UCSD-AML1 (cell line): Measurements from ENCODE around the gene DPP10.

Source experiments
- DNase-seq: peaks from one replicate; lab custom pipeline; 2025; ENCODE audit not compliant: unreplicated experiment; lab: John Stamatoyannopoulos, UW

Gene DPP10

GRCh38 chr2:114789989-114790388, 347.5 kb downstream of the DPP10 start:
- DNase-seq, result no peak

DNA sequence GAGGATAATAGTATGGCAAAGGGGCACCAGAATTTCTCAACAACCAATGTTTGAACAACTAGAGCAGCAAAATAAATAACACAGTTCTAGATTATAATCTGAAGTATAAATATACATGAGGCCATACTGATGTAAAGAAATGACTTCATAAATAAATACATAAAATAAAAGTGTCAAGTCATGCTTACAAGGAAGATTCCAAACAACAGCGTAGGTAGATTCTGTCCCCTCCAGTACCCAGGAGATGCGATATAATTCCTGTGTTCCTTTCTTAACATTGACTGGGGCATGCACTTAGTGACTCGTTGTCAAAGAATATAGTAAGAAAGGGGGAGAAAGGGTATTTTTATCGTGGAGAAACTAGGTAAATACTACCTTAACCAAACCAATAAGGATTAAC, 355.1 kb downstream of the DPP10 start:
- DNase-seq, result no peak

- DNase-seq, result no peak
Measured at GRCh38 chr2:114797942-114798341, 355.5 kb downstream of the DPP10 start.

GRCh38 chr2:114800371-114800770, 357.9 kb downstream of the DPP10 start:
- no peak for DNase-seq

- no peak for DNase-seq
Measured at GRCh38 chr2:114805195-114805594, 362.8 kb downstream of the DPP10 start.

- no peak for DNase-seq
Measured at GRCh38 chr2:114810092-114810491, 367.7 kb downstream of the DPP10 start.

- DNase-seq, result no peak
Measured at GRCh38 chr2:114812261-114812660, 369.8 kb downstream of the DPP10 start.

DNA sequence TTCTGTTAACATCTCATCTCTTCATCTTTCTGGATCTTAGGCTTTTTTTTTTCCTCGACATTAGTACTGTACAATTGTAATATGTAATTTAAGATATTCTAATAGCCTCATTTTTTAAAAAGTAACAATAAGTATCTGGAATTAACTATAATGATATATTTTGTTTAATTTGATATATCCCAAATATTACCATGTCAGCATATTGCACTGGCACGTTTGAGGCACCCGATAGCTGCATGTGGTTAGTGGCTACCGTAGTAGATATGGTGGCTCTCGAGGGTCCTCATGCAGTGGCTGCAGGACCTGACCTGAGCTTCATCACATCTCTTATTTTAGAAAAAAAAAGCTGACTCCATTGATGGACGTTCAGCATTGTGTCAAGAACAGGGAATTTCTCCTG, 371.9 kb downstream of the DPP10 start:
- no peak for DNase-seq

- DNase-seq, result no peak
Measured at GRCh38 chr2:114821055-114821454, 378.6 kb downstream of the DPP10 start.

DNA sequence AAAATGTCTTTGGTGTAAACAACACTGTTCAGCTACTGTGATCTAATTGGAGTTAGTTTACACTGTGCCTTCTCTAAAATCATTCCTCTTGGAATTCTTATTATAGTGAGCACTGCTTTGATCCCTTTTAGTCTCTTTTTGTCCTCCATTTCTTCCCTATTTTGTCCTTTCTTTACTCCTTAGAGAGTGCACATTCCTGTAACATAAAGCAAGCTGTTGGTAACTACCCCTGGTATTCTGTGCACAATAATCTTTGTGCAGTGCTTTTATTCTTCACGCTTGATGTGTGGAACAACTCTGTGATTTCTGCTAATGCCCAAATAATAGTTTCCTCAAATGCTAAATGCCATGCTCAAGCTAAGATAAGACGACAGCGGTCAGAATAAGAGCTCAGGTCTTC, 401.5 kb downstream of the DPP10 start:
- no peak for DNase-seq

DNA sequence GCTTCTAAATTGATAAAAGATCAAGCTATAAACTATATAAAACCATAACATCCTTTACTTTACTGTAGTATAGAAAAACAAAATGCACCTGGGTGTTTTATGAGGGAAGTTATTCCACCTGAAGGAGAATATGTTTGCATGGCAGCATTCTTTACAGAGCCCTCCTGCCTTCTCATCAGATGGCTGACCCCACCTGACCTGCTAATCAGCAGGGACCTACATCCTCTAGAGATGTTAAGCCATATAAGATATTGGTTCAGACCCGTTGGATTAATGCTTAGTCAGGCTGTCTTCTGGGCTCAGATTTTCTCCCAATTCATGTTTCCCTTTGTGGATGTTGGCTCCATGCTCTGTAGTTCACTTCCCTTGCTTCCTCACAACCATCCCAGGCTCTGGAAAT, 414.8 kb downstream of the DPP10 start:
- no peak for DNase-seq

DNA sequence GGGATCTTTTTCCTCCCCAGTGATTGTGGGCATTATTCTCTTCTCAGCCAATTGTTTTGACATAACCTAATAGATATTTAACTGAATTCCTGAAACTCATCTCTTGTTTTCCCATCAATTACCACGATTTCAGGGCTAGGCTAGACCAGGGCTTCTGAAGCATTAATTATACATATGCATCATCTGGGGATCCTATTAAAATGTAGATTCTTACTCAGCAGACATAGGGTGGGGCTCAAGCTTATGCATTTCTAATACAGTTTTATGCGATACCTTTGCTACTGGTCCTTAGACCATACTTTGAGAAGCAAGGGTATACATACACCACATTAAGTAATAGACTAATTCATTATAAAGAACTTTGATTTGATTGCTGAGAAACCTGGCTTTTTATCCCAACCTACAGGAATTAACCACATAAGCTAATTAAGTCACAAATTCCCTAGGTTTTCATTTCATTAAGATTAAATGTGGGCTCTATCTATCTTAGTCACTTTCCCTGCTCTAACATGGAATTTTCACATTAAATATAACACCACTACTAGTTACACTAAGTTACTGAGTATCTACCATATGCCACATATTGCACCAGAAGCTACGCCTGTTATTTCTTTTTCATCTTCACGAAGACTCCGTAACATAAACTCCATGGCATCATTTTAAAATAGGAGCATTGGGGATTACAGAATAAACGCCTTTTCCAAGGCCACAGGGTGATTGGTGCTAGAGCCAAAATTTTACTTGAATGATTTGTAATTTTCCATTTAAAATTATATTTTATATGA, 417.5 kb downstream of the DPP10 start:
- no peak for DNase-seq

- no peak for DNase-seq
Measured at GRCh38 chr2:114862243-114862642, 419.8 kb downstream of the DPP10 start.

DNA sequence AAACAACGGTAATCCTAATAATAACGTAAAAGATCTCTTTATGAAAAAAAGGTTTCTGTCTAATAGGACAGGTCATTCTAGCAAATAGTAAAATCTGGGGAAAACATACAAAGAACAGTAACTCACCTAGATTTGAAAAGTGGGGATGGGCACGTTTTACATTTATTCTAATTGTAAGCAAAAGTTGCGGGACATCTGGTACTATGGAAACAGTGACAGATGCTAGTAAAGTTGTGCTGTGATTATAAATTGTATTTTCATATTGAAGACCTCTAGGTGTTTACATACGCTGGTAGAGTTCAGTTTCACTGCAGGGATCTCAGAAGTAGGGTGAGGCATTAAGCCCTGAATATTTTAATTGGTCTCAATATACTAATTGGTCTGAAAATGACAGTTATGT, 422.5 kb downstream of the DPP10 start:
- DNase-seq, result no peak

DNA sequence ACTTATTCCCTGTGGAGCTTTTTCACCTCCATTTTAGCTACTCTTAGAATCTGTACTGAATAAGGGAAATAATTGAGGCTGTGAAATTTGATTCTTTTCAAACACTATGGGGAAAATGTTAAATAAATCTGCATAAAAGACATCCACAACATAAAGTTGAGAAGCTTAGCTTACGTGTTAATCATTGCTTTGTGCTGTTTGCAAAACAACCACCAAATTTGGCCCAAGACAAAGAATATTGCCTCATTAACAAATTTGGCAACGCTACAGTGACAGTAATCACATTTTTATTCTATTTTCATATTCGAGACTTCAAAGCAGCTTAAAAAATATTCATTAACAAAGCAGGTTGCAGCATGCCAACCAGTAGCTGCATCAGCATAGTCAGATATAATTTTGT, 437.6 kb downstream of the DPP10 start:
- no peak for DNase-seq

GRCh38 chr2:114919985-114920384, 477.5 kb downstream of the DPP10 start:
- DNase-seq, result no peak

DNA sequence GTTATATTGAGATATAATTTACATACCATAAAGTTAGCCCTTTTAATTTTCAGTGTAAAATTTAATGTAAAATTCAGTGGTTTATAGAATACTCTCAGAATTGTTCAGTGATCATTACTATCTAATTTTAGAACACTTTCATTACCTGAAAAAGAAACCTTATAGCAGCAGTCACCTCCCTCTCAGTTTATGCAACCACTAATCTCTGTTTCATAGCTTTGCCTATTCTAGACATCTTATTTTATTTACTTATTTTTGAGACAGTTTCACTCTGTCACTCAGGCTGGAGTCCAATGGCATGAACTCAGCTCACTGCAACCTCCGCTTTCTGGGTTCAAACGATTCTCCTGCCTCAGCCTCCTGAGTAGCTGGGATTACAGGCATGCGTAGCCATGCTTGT, 479.6 kb downstream of the DPP10 start:
- no peak for DNase-seq

GRCh38 chr2:114925296-114926255, 483.1 kb downstream of the DPP10 start:
- no peak for DNase-seq

DNA sequence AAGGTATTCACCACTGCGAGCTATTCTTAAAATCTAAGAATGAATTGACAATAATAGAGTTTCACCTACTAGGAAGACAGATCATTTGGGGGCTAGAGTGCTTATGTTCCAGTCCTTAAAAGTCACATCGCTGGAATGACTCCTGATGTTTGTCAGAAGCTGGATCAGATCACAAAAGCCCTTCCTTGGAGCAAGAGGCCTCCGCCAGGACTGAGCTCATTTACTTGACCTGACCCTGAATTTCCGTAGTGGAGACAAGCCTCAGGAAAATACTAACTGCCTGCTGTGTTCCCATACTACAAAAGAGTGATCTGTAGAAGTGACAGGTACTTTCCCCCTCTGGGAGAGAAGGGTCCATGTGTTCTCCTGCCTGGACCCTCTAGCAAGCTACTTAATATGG, 483.9 kb downstream of the DPP10 start:
- DNase-seq, result no peak

DNA sequence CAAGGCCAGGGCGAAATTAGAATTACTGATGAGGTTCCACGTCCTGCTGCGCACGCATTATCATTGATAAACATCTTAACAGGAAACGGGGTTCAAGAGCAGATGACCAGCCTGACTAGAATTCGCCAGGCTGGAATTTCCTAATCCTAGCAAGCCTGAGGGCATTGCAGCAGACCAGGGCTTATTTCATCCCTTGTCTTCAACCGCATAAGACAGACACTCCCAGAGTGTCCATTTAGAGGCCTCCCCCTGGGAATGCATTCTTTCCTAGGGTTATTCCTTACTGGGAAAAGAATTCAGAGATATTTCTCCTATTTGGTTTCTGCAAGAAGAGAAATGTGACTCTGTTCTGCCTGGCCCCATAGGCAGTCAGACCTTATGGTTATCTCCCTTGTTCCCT, 486.8 kb downstream of the DPP10 start:
- DNase-seq, result no peak

GRCh38 chr2:114933671-114934241, 491.3 kb downstream of the DPP10 start:
- DNase-seq, result no peak

GRCh38 chr2:114935031-114935430, 492.6 kb downstream of the DPP10 start:
- DNase-seq, result no peak
